Suprapubic skin (tissue), 4 donors: ENCODE measurements around the gene NFKBIE. TPM values are rescaled to one million over a fixed set of nuclear protein-coding genes. Genes with fewer than 3 reads are reported as not detected.

Experiments
- DNase-seq, 2 donors: peaks; one replicate each; pipeline ENCODE4 v3.0.0-alpha.2; 2019; ENCODE audit warnings: low spot score in 2 of 2
- H3K27ac ChIP-seq: fragments of 200-600 bp; sonication (generic); one replicate; pipeline ENCODE4 v1.5.1; 2019
- H3K27me3 ChIP-seq: fragments of 200-600 bp; sonication (generic); one replicate; pipeline ENCODE4 v1.5.1; 2019
- H3K36me3 ChIP-seq: fragments of 200-600 bp; sonication (generic); one replicate; pipeline ENCODE4 v1.5.1; 2019
- H3K4me1 ChIP-seq: fragments of 200-600 bp; sonication (generic); one replicate; pipeline ENCODE4 v1.5.1; 2019
- H3K4me3 ChIP-seq: fragments of 200-600 bp; sonication (generic); one replicate; pipeline ENCODE4 v1.5.1; 2019; ENCODE audit warnings: mild to moderate bottlenecking
- H3K9me3 ChIP-seq: fragments of 200-600 bp; sonication (generic); one replicate; pipeline ENCODE4 v1.5.1; 2019
- EP300 ChIP-seq: sonication (generic); formaldehyde crosslinking; IDR thresholded peaks from one replicate; pipeline ENCODE4 v1.6.1; 2017; ENCODE audit warnings: antibody characterized with exemption
- POLR2A ChIP-seq, 2 donors: fragments of 450-650 bp; IDR thresholded peaks; one replicate each; pipeline ENCODE4 v1.6.1; 2017; ENCODE audit warnings: antibody characterized with exemption in 2 of 2, mild to moderate bottlenecking in 2 of 2, moderate library complexity in 2 of 2
- POLR2AphosphoS5 ChIP-seq, 3 donors: sonication (generic); formaldehyde crosslinking; IDR thresholded peaks; one replicate each; pipeline ENCODE4 v1.6.1; 2017; ENCODE audit warnings: antibody characterized with exemption in 3 of 3
- WGBS: methylation state at CpG from one replicate; pipeline ENCODE4 v1.1.5; 2018; 5-methylcytosine and 5-hydroxymethylcytosine counted together
- total RNA-seq, 4 donors: library from RNA; depleted of rRNA; stranded (reverse); fragments of >200 nt; gene quantifications; one replicate each; pipeline ENCODE4 v1.1.0, GENCODE V29; 2016
- TF ChIP-seq, protein P1 (sequence below), 2 donors: fragments of 200-600 bp in 1 of 2; fragments of 450-650 bp in 1 of 2; sonication (generic) in 1 of 2; IDR thresholded peaks; one replicate each; pipeline ENCODE4 v1.5.1; 2016 to 2019; ENCODE audit warnings: antibody characterized with exemption in 2 of 2, mild to moderate bottlenecking in 1 of 2, moderate library complexity in 1 of 2

NFKBIE gene
- total RNA-seq, 4 donors from 2014 or later = 12.9 to 25.0 (median 16.1) TPM

DNA sequence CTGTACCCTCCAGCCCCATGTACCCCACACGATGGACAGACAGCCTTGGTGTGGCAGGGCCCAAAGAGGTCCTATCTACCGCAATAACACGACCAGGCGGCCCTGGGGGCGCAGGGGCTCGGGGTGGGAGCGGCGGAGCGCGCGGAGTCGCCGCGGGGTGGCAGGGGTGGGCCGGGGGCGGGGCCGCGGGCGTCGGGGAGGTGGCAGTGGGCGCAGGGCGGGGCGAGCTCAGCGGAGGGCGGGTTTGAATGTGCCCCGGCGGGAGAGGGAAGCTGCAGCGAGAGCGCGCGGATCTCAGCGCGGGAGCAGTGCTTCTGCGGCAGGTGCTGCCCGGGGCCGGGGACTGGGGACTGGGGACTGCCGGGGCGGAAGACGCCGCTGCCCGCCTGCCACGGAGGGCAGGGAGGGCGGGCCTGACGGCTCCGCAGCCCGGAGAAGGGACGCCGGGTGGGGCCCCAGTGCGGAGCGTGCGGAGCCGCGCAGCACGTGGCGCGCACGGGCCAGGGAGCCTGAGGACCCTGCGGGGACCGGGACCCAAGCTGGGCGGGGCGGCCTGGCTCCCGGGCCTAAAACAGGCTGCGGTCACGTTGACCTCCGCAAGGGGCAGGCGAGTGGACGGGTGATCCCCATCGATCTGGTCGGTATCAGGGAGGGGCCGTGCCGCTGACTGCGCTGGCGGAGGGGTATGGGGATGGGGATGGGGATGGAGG, 41.9 kb downstream of the NFKBIE start, which contains the start of gene SLC29A1:
Gene SLC29A1 (plus strand): TSS at position 277 of the 710 bp plus-strand sequence. CDS start 3,719 bp downstream, outside the sequence.
- H3K4me1 ChIP-seq = peaks cover 98% of the 10 kb centered on the region
- WGBS = 0% methylated on average over 2 of the region's 73 CpGs
- peak within 1 kb of the TSS; percentile 81 for H3K4me3 ChIP-seq
- no peaks in the 10 kb centered on the region for H3K9me3 ChIP-seq
- no peaks in the 10 kb centered on the region for H3K36me3 ChIP-seq
- TF ChIP-seq POLR2A (IDR thresholded peaks at IDR 0.05) (no peak), POLR2AphosphoS5 (IDR thresholded peaks at IDR 0.05) (no peak), EP300 (no peak)
- TF ChIP-seq, protein P1, sequence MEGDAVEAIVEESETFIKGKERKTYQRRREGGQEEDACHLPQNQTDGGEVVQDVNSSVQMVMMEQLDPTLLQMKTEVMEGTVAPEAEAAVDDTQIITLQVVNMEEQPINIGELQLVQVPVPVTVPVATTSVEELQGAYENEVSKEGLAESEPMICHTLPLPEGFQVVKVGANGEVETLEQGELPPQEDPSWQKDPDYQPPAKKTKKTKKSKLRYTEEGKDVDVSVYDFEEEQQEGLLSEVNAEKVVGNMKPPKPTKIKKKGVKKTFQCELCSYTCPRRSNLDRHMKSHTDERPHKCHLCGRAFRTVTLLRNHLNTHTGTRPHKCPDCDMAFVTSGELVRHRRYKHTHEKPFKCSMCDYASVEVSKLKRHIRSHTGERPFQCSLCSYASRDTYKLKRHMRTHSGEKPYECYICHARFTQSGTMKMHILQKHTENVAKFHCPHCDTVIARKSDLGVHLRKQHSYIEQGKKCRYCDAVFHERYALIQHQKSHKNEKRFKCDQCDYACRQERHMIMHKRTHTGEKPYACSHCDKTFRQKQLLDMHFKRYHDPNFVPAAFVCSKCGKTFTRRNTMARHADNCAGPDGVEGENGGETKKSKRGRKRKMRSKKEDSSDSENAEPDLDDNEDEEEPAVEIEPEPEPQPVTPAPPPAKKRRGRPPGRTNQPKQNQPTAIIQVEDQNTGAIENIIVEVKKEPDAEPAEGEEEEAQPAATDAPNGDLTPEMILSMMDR (IDR thresholded peaks at IDR 0.05) = no peak
- H3K27me3 ChIP-seq = no peaks in the 10 kb centered on the region
- peak within 1 kb of the TSS; percentile 92 for H3K27ac ChIP-seq
- peak in 1 of 2 donors; percentile 83 for DNase-seq

DNA sequence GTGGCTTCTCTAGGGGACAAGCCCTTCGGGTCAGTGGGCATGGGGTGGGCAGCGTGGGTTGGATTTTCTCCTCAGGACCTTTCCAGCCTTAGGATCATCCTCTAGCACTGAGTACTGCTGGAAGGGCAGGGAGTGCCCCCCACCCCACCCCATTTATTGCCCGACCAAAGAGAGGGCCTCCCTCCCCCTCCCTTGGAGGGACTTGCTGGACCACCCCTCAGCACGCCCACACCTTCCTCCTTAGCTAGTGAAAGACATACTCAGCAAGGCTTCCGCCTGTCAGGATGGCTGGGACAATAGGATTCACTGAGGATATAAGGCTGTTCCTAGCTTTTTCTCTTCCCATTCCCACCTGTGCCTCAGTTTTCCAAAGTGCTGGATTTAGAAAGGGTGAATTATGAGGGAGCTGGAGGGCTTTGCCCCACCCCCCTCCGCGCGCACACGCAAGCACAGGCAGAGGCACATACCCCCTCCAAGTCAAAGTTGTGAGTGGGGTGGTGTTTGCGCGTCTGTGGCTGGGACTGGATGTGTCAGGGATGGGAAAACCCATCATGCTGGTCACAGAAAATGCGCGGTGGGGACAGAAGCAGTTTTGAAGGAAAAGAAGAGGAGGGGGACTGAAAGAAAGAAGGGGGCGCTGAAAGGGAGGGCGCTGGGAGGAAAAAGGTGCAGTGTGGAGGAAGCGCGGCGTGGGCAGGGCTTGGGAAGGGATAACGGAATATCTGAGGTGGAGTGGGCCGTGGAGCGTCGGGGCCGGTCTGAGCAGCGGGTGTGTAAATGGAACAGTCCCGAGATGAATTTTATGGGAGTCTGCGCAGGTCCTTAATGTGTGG, 42.6 kb downstream of the NFKBIE start:
- peak overlapping the region; percentile 92 for H3K27ac ChIP-seq
- H3K9me3 ChIP-seq = no peaks in the 10 kb centered on the region
- no peaks in the 10 kb centered on the region for H3K27me3 ChIP-seq
- TF ChIP-seq, protein P1 (IDR thresholded peaks at IDR 0.05) = peak in 1 of 2 donors; percentile 4
- TF ChIP-seq EP300 (no peak), POLR2AphosphoS5 (IDR thresholded peaks at IDR 0.05) (peak in 1 of 3 donors; percentile 14)
- H3K36me3 ChIP-seq = no peaks in the 10 kb centered on the region
- 18% methylated on average over 26 of the region's 26 CpGs for WGBS
- H3K4me1 ChIP-seq = peaks cover 98% of the 10 kb centered on the region
- no peak for DNase-seq
- peak overlapping the region; percentile 81 for H3K4me3 ChIP-seq

DNA sequence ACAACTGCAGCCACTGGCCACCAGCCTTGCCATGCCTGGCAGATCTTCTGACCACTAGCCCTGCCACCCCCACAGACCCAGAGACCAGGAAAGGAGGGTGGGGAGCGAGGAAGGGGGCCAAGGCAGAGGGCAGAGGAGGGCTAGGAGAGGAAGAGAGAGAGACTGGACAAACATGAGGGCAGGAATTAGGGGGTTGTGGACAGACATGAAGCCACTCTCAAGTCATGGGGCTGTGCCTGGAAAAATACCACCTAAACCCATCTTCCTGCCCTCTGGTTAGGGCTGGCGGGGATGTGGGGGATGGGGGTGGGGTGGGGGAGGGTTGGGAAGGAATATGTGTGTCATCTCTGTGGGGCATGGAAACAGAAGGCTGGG, 43.4 kb downstream of the NFKBIE start:
- 45% methylated on average over 2 of the region's 2 CpGs for WGBS
- Histone ChIP-seq H3K9me3 (no peaks in the 10 kb centered on the region), H3K4me1 (peaks cover 98% of the 10 kb centered on the region), H3K4me3 (peak overlapping the region; percentile 81), H3K27ac (peak overlapping the region; percentile 92), H3K36me3 (no peaks in the 10 kb centered on the region), H3K27me3 (no peaks in the 10 kb centered on the region)
- TF ChIP-seq EP300 (no peak), POLR2A (IDR thresholded peaks at IDR 0.05) (no peak), POLR2AphosphoS5 (IDR thresholded peaks at IDR 0.05) (no peak)
- TF ChIP-seq, protein P1 (IDR thresholded peaks at IDR 0.05) = no peak
- DNase-seq = no peak

DNA sequence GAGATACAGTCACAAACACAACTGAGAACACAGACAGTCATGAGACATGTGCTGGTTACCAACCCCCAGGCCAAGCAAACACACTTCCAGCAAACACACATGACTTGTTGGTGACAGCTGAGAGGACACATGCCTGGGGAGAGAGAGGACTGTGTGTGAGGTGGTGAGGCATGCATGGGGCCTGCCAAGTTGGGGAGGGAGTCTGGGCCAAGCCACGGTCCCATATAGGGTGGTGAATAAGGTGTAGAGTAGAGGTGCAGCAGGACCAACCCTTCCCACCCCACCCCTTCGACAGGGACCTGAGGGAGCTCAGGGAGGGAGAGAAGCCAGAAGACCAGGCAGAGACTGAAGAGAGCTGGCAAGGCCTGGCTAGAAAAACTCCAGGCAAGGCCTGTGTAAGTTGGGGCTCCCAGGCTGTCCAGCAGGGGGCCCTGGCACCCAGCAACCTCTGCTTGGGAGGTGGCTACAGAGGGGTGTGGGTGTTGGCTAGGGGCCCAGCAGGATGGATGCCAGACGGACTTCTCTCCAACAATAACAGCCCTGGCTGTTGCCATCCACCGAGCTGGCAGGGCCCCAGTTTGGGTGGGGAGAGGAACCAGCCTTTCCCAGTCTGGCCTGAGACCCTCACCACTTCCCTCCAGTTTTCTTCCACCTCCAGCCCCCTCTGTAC, 43.9 kb downstream of the NFKBIE start:
- peak; percentile 96 to 97 for DNase-seq
- Histone ChIP-seq H3K9me3 (no peaks in the 10 kb centered on the region), H3K4me1 (peaks cover 98% of the 10 kb centered on the region), H3K27me3 (no peaks in the 10 kb centered on the region), H3K4me3 (peak overlapping the region; percentile 81), H3K36me3 (no peaks in the 10 kb centered on the region), H3K27ac (peak overlapping the region; percentile 92)
- TF ChIP-seq, protein P1 (IDR thresholded peaks at IDR 0.05) = peak; percentile 75 to 90
- TF ChIP-seq EP300 (no peak), POLR2AphosphoS5 (IDR thresholded peaks at IDR 0.05) (peak in 2 of 3 donors; percentile 92)
- 2% methylated on average over 4 of the region's 4 CpGs for WGBS
